ENCODE measurements around the gene TRAF3IP3. TPM values are rescaled to one million over a fixed set of nuclear protein-coding genes. Genes with fewer than 3 reads are reported as not detected.
"Not testable (repeated sequence)": the region's sequence is repeated elsewhere in the genome, so short reads cannot be mapped to it uniquely, and the experiment has no call there.

The TRAF3IP3 gene
- total RNA-seq, 1 donor from 2014 or later: 443 TPM

GRCh38 chr1:209791920-209792319 lies 36.1 kb downstream of the TRAF3IP3 start:
- intact Hi-C loops (cut with micrococcal nuclease): no loop called here

GRCh38 chr1:209793711-209794110 lies 37.9 kb downstream of the TRAF3IP3 start:
- intact Hi-C loops (cut with micrococcal nuclease): not testable (repeated sequence)

GRCh38 chr1:209797978-209798639 lies 42.3 kb downstream of the TRAF3IP3 start:
- intact Hi-C loops (cut with micrococcal nuclease): no loop called here

GRCh38 chr1:209800984-209801834 lies 45.4 kb downstream of the TRAF3IP3 start:
- intact Hi-C loops (cut with micrococcal nuclease): no loop called here

GRCh38 chr1:209802117-209802779 lies 46.4 kb downstream of the TRAF3IP3 start:
- intact Hi-C loops (cut with micrococcal nuclease): no loop called here

- intact Hi-C loops (cut with micrococcal nuclease): no loop called here
Measured at GRCh38 chr1:209802780-209803152, 46.9 kb downstream of the TRAF3IP3 start.

GRCh38 chr1:209803568-209803967 lies 47.7 kb downstream of the TRAF3IP3 start:
- intact Hi-C loops (cut with micrococcal nuclease): no loop called here

GRCh38 chr1:209805341-209805781 lies 49.5 kb downstream of the TRAF3IP3 start:
- intact Hi-C loops (cut with micrococcal nuclease): no loop called here

GRCh38 chr1:209805875-209806760 lies 50.3 kb downstream of the TRAF3IP3 start, which contains the start of gene IRF6:
TSS of gene IRF6 (minus strand) at chr1:209806142. CDS start at chr1:209801413, 4,729 bp downstream.
- intact Hi-C loops (cut with micrococcal nuclease): loop anchor here (2.0 kb wide), 1 partner anchor 17 kb away; no protein-coding TSS in a partner anchor

GRCh38 chr1:209807509-209807908 lies 51.7 kb downstream of the TRAF3IP3 start:
- intact Hi-C loops (cut with micrococcal nuclease): loop anchor here (2.0 kb wide), 1 partner anchor 15 kb away; no protein-coding TSS in a partner anchor

GRCh38 chr1:209808059-209808581 lies 52.3 kb downstream of the TRAF3IP3 start:
- intact Hi-C loops (cut with micrococcal nuclease): no loop called here

GRCh38 chr1:209809611-209810010 lies 53.8 kb downstream of the TRAF3IP3 start:
- intact Hi-C loops (cut with micrococcal nuclease): no loop called here

GRCh38 chr1:209810783-209811182 lies 54.9 kb downstream of the TRAF3IP3 start:
- intact Hi-C loops (cut with micrococcal nuclease): no loop called here

GRCh38 chr1:209813902-209814301 lies 58.0 kb downstream of the TRAF3IP3 start:
- intact Hi-C loops (cut with micrococcal nuclease): no loop called here

GRCh38 chr1:209815490-209815889 lies 59.6 kb downstream of the TRAF3IP3 start:
- intact Hi-C loops (cut with micrococcal nuclease): no loop called here

GRCh38 chr1:209815931-209816341 lies 60.1 kb downstream of the TRAF3IP3 start:
- intact Hi-C loops (cut with micrococcal nuclease): no loop called here

- intact Hi-C loops (cut with micrococcal nuclease): no loop called here
Measured at GRCh38 chr1:209816923-209817322, 61.1 kb downstream of the TRAF3IP3 start.

- intact Hi-C loops (cut with micrococcal nuclease): no loop called here
Measured at GRCh38 chr1:209817691-209818090, 61.8 kb downstream of the TRAF3IP3 start.

GRCh38 chr1:209819058-209819457 lies 63.2 kb downstream of the TRAF3IP3 start:
- intact Hi-C loops (cut with micrococcal nuclease): no loop called here

GRCh38 chr1:209820986-209821385 lies 65.1 kb downstream of the TRAF3IP3 start:
- intact Hi-C loops (cut with micrococcal nuclease): loop anchor here (10.0 kb wide), 4 partner anchors 1514 to 1956 kb away; partner anchors contain the start of genes PLXNA2 and SLC30A1
